ENCODE measurements around the gene LRRC27. TPM values are rescaled to one million over a fixed set of nuclear protein-coding genes. Genes with fewer than 3 reads are reported as not detected.
A peak's percentile ranks its signal among the peaks of the same experiment; 100 is the strongest.

Gene LRRC27
- total RNA-seq, 4 donors from 2014 or later: 5.9 to 69.5 (median 8.3) TPM; not detected in 1

- H3K27me3 ChIP-seq: no peaks in the 10 kb centered on the region
- H3K36me3 ChIP-seq: no peaks in the 10 kb centered on the region
- in situ Hi-C loops (cut with MboI; ENCODE audit: low pct_ligation_motif_present in 1 of 4, low pct_unique_long_range_greater_than_20kb in 1 of 4, low sequenced_read_pairs in 3 of 4): loop anchor here in 1 of 4 donors (25.0 kb wide), 1 partner anchor 95 kb away; no protein-coding TSS in a partner anchor
- no peak for DNase-seq
- no peak for TF ChIP-seq POLR2AphosphoS5 (IDR thresholded peaks at IDR 0.05)
- TF ChIP-seq EP300 (IDR thresholded peaks at IDR 0.05; ENCODE audit: low read depth): no peak
- peak; percentile 11 for TF ChIP-seq POLR2A (IDR thresholded peaks at IDR 0.05)
- no peak for TF ChIP-seq CTCF (IDR thresholded peaks at IDR 0.05)
- peaks cover 0 to 34% (median 14%) of the 10 kb centered on the region in 4 donors for H3K4me1 ChIP-seq
- H3K9me3 ChIP-seq: no peaks in the 10 kb centered on the region
- H3K4me3 ChIP-seq: peak overlapping the region; percentile 43 to 77 (median 61)
- peak overlapping the region; percentile 77 to 88 (median 88) for H3K27ac ChIP-seq
- intact Hi-C loops (cut with DNase I; ENCODE audit: low total_unique reads): no loop called here
- WGBS, 2 donors (ENCODE audit: low coverage in 1 of 2): 6 to 33% methylated on average over 1 to 16 of the region's 16 CpGs
Measured at GRCh38 chr10:132332433-132332754, 401 bp downstream of the LRRC27 start.

GRCh38 chr10:132333386-132333785 lies 1.4 kb downstream of the LRRC27 start:
- intact Hi-C loops (cut with DNase I; ENCODE audit: low total_unique reads) (no loop called here), in situ Hi-C loops (cut with MboI; ENCODE audit: low pct_ligation_motif_present in 1 of 4, low pct_unique_long_range_greater_than_20kb in 1 of 4, low sequenced_read_pairs in 3 of 4) (loop anchor here in 1 of 4 donors (25.0 kb wide), 1 partner anchor 96 kb away; no protein-coding TSS in a partner anchor)
- no peak overlapping the region for H3K27ac ChIP-seq
- H3K4me3 ChIP-seq: no peak overlapping the region
- 76 to 78% methylated on average over 7 of the region's 7 CpGs for WGBS, 2 donors (ENCODE audit: low coverage in 1 of 2)
- H3K36me3 ChIP-seq: no peaks in the 10 kb centered on the region
- H3K9me3 ChIP-seq: no peaks in the 10 kb centered on the region
- H3K4me1 ChIP-seq: peaks cover 0 to 38% (median 14%) of the 10 kb centered on the region in 4 donors
- no peak for DNase-seq
- TF ChIP-seq POLR2AphosphoS5 (IDR thresholded peaks at IDR 0.05): no peak
- no peak for TF ChIP-seq EP300 (IDR thresholded peaks at IDR 0.05; ENCODE audit: low read depth)
- no peak for TF ChIP-seq CTCF (IDR thresholded peaks at IDR 0.05)
- TF ChIP-seq POLR2A (IDR thresholded peaks at IDR 0.05): no peak
- H3K27me3 ChIP-seq: no peaks in the 10 kb centered on the region

- in situ Hi-C loops (cut with MboI; ENCODE audit: low pct_ligation_motif_present in 1 of 4, low pct_unique_long_range_greater_than_20kb in 1 of 4, low sequenced_read_pairs in 3 of 4) (loop anchor here in 1 of 4 donors (25.0 kb wide), 1 partner anchor 97 kb away; no protein-coding TSS in a partner anchor), intact Hi-C loops (cut with DNase I; ENCODE audit: low total_unique reads) (no loop called here)
- DNase-seq: no peak
- Histone ChIP-seq H3K27ac (no peak overlapping the region), H3K36me3 (no peaks in the 10 kb centered on the region), H3K4me3 (no peak overlapping the region), H3K27me3 (no peaks in the 10 kb centered on the region), H3K4me1 (peaks cover 0 to 25% (median 14%) of the 10 kb centered on the region in 4 donors), H3K9me3 (no peaks in the 10 kb centered on the region)
- 92 to 100% methylated on average over 1 to 4 of the region's 4 CpGs for WGBS, 2 donors (ENCODE audit: low coverage in 1 of 2)
- TF ChIP-seq CTCF (IDR thresholded peaks at IDR 0.05) (no peak), EP300 (IDR thresholded peaks at IDR 0.05; ENCODE audit: low read depth) (no peak), POLR2A (IDR thresholded peaks at IDR 0.05) (no peak), POLR2AphosphoS5 (IDR thresholded peaks at IDR 0.05) (no peak)
Measured at GRCh38 chr10:132334631-132335188, 2.7 kb downstream of the LRRC27 start.

- Histone ChIP-seq H3K9me3 (no peaks in the 10 kb centered on the region), H3K4me3 (no peak overlapping the region), H3K27ac (no peak overlapping the region), H3K27me3 (no peaks in the 10 kb centered on the region), H3K36me3 (no peaks in the 10 kb centered on the region), H3K4me1 (peaks cover 0 to 18% (median 12%) of the 10 kb centered on the region in 4 donors)
- in situ Hi-C loops (cut with MboI; ENCODE audit: low pct_ligation_motif_present in 1 of 4, low pct_unique_long_range_greater_than_20kb in 1 of 4, low sequenced_read_pairs in 3 of 4) (loop anchor here in 1 of 4 donors (25.0 kb wide), 1 partner anchor 98 kb away; no protein-coding TSS in a partner anchor), intact Hi-C loops (cut with DNase I; ENCODE audit: low total_unique reads) (no loop called here)
- DNase-seq: peak; percentile 29
- TF ChIP-seq POLR2AphosphoS5 (IDR thresholded peaks at IDR 0.05): no peak
- no peak for TF ChIP-seq EP300 (IDR thresholded peaks at IDR 0.05; ENCODE audit: low read depth)
- TF ChIP-seq CTCF (IDR thresholded peaks at IDR 0.05): no peak
- TF ChIP-seq POLR2A (IDR thresholded peaks at IDR 0.05): no peak
- WGBS, 2 donors (ENCODE audit: low coverage in 1 of 2): 57 to 77% methylated on average over 5 to 14 of the region's 14 CpGs
Measured at GRCh38 chr10:132335189-132336063, 3.4 kb downstream of the LRRC27 start.

Data from transverse colon (tissue), 4 donors.